Measurements from ENCODE around the gene TAF1C.
"Not testable (repeated sequence)": the region's sequence is repeated elsewhere in the genome, so short reads cannot be mapped to it uniquely, and the experiment has no call there.

TAF1C gene

GRCh38 chr16:84186685-84187437, at the start of gene TAF1C:
TAF1C (minus strand) TSS chr16:84187057; CDS start chr16:84184988, 2,069 bp downstream.
- DNase-seq (ENCODE audit: low read depth in 3 of 3) = peak; percentile 84 to 87 (median 86)

- DNase-seq (ENCODE audit: low read depth in 3 of 3) = no peak
Measured at GRCh38 chr16:84234321-84235241, 47.7 kb upstream of the TAF1C start.

GRCh38 chr16:84233748-84234147, 46.9 kb upstream of the TAF1C start:
- DNase-seq (ENCODE audit: low read depth in 3 of 3) = no peak

- DNase-seq (ENCODE audit: low read depth in 3 of 3) = no peak
Measured at GRCh38 chr16:84232969-84233368, 46.1 kb upstream of the TAF1C start.

- no peak for DNase-seq (ENCODE audit: low read depth in 3 of 3)
Measured at GRCh38 chr16:84232060-84232459, 45.2 kb upstream of the TAF1C start.

GRCh38 chr16:84229471-84229870, 42.6 kb upstream of the TAF1C start:
- DNase-seq (ENCODE audit: low read depth in 3 of 3) = no peak

GRCh38 chr16:84228256-84228838, 41.5 kb upstream of the TAF1C start:
- DNase-seq (ENCODE audit: low read depth in 3 of 3) = no peak

- DNase-seq (ENCODE audit: low read depth in 3 of 3) = no peak
Measured at GRCh38 chr16:84227548-84227947, 40.7 kb upstream of the TAF1C start.

GRCh38 chr16:84226026-84226425, 39.2 kb upstream of the TAF1C start:
- DNase-seq (ENCODE audit: low read depth in 3 of 3) = no peak

- no peak for DNase-seq (ENCODE audit: low read depth in 3 of 3)
Measured at GRCh38 chr16:84225571-84225970, 38.7 kb upstream of the TAF1C start.

GRCh38 chr16:84225126-84225525, 38.3 kb upstream of the TAF1C start:
- DNase-seq (ENCODE audit: low read depth in 3 of 3) = no peak

GRCh38 chr16:84224554-84224953, 37.7 kb upstream of the TAF1C start:
- no peak for DNase-seq (ENCODE audit: low read depth in 3 of 3)

- DNase-seq (ENCODE audit: low read depth in 3 of 3) = no peak
Measured at GRCh38 chr16:84223456-84223855, 36.6 kb upstream of the TAF1C start.

GRCh38 chr16:84220851-84221250, 34.0 kb upstream of the TAF1C start:
- DNase-seq (ENCODE audit: low read depth in 3 of 3) = no peak

GRCh38 chr16:84218956-84219355, 32.1 kb upstream of the TAF1C start:
- DNase-seq (ENCODE audit: low read depth in 3 of 3) = no peak

- DNase-seq (ENCODE audit: low read depth in 3 of 3) = no peak
Measured at GRCh38 chr16:84218176-84218823, 31.4 kb upstream of the TAF1C start.

GRCh38 chr16:84216144-84216543, 29.3 kb upstream of the TAF1C start:
- not testable (repeated sequence) for DNase-seq (ENCODE audit: low read depth in 3 of 3)

GRCh38 chr16:84215531-84215930, 28.7 kb upstream of the TAF1C start:
- DNase-seq (ENCODE audit: low read depth in 3 of 3) = no peak

- no peak for DNase-seq (ENCODE audit: low read depth in 3 of 3)
Measured at GRCh38 chr16:84214451-84215066, 27.7 kb upstream of the TAF1C start.

- no peak for DNase-seq (ENCODE audit: low read depth in 3 of 3)
Measured at GRCh38 chr16:84212631-84213030, 25.8 kb upstream of the TAF1C start.

GRCh38 chr16:84212154-84212553, 25.3 kb upstream of the TAF1C start:
- DNase-seq (ENCODE audit: low read depth in 3 of 3) = no peak
